Sigmoid colon (tissue), 7 donors: ENCODE results near the gene CREB3L2. TPM values are rescaled to one million over a fixed set of nuclear protein-coding genes. Genes with fewer than 3 reads are reported as not detected.
"Not testable (repeated sequence)": the region's sequence is repeated elsewhere in the genome, so short reads cannot be mapped to it uniquely, and the experiment has no call there.

Experiments used
- DNase-seq: peaks from one replicate; pipeline ENCODE4 v3.0.0-alpha.2; 2019
- H3K27ac ChIP-seq, 4 donors: fragments of 200-600 bp; sonication (generic); one replicate each; pipeline ENCODE4 v1.5.1; 2016 to 2019; ENCODE audit warnings: mild to moderate bottlenecking in 1 of 4
- H3K27me3 ChIP-seq, 3 donors: fragments of 200-600 bp; sonication (generic); one replicate each; pipeline ENCODE4 v1.5.1; 2019; ENCODE audit warnings: mild to moderate bottlenecking in 1 of 3
- H3K36me3 ChIP-seq, 4 donors: fragments of 200-600 bp; sonication (generic); one replicate each; pipeline ENCODE4 v1.5.1; 2016 to 2019
- H3K4me1 ChIP-seq, 4 donors: fragments of 200-600 bp; sonication (generic); one replicate each; pipeline ENCODE4 v1.5.1; 2017 to 2019
- H3K4me3 ChIP-seq, 4 donors: fragments of 200-600 bp; sonication (generic); one replicate each; pipeline ENCODE4 v1.5.1; 2017 to 2019; ENCODE audit warnings: mild to moderate bottlenecking in 2 of 4, moderate library complexity in 1 of 4
- H3K9me3 ChIP-seq, 4 donors: fragments of 200-600 bp in 3 of 4; sonication (generic) in 3 of 4; one replicate each; pipeline versions ENCODE4 v1.5.1 to v1.6.1; 2013 to 2019
- CTCF ChIP-seq, 4 experiments: fragments of 450-650 bp in 3 of 4; fragments of 200-600 bp in 1 of 4; IDR thresholded peaks; one replicate each; pipeline ENCODE4 v1.5.1; 2016 to 2019; ENCODE audit warnings: antibody characterized with exemption in 4 of 4, mild to moderate bottlenecking in 3 of 4, moderate library complexity in 2 of 4
- EP300 ChIP-seq, 4 donors: sonication (generic); formaldehyde crosslinking; IDR thresholded peaks; one replicate each; pipeline ENCODE4 v1.6.1; 2017; ENCODE audit warnings: antibody characterized with exemption in 4 of 4
- POLR2A ChIP-seq, 2 donors: fragments of 450-650 bp; IDR thresholded peaks; one replicate each; pipeline ENCODE4 v1.6.1; 2016; ENCODE audit warnings: antibody characterized with exemption in 2 of 2, mild to moderate bottlenecking in 2 of 2, moderate library complexity in 2 of 2
- POLR2AphosphoS5 ChIP-seq, 4 donors: sonication (generic); formaldehyde crosslinking; IDR thresholded peaks; one replicate each; pipeline ENCODE4 v1.6.1; 2017; ENCODE audit warnings: antibody characterized with exemption in 4 of 4
- WGBS, 2 donors: extraction: QIAGEN DNeasy Blood & Tissue Kit; methylation state at CpG; one replicate each; pipeline ENCODE4 v1.1.7; 2013; 5-methylcytosine and 5-hydroxymethylcytosine counted together
- intact Hi-C: fragments of 100-400 bp; cut with DNase I; formaldehyde crosslinking; loops from one replicate; pipeline ENCODE4 v1.15.1; 2023
- polyA plus RNA-seq, 3 donors: library from polyadenylated mRNA; stranded (reverse); fragments of 200-250 nt; gene quantifications; one replicate each; pipeline ENCODE4 v1.2.3, GENCODE V29; 2013
- total RNA-seq, 4 donors: library from RNA; depleted of rRNA; stranded (reverse); fragments of >200 nt; gene quantifications; one replicate each; pipeline ENCODE4 v1.1.0, GENCODE V29; 2016
- donor health status: healthy with polysubstance abuse.
- donor health status: Bipolar disorder and iron deficiency.
- donor health status: healthy.

The CREB3L2 gene
- total and polyA plus RNA-seq, 7 donors: 3.0 to 41.3 (median 26.0) TPM

- WGBS, 2 donors: 80 to 88% methylated on average over 1 of the region's 1 CpG
- no peaks in the 10 kb centered on the region for H3K9me3 ChIP-seq
- DNase-seq: no peak
- H3K27ac ChIP-seq: no peak overlapping the region
- no peaks in the 10 kb centered on the region for H3K4me1 ChIP-seq
- intact Hi-C loops: no loop called here
- TF ChIP-seq POLR2AphosphoS5 (IDR thresholded peaks at IDR 0.05): no peak
- no peaks in the 10 kb centered on the region for H3K27me3 ChIP-seq
- H3K4me3 ChIP-seq: no peak overlapping the region
- H3K36me3 ChIP-seq: no peaks in the 10 kb centered on the region
These were observed 12.8 kb upstream of the CREB3L2 start for GRCh38 chr7:138014686-138015085.

- H3K9me3 ChIP-seq, DNase-seq, H3K4me1 ChIP-seq, H3K4me3 ChIP-seq, intact Hi-C loops, H3K27ac ChIP-seq, H3K27me3 ChIP-seq, H3K36me3 ChIP-seq: not testable (repeated sequence)
- WGBS, 2 donors: 87 to 89% methylated on average over 4 of the region's 4 CpGs
These were observed 12.3 kb upstream of the CREB3L2 start for GRCh38 chr7:138014201-138014600.

- no peaks in the 10 kb centered on the region for H3K27me3 ChIP-seq
- no peak for TF ChIP-seq CTCF (IDR thresholded peaks at IDR 0.05)
- no peak for TF ChIP-seq EP300 (IDR thresholded peaks at IDR 0.05)
- no peak for TF ChIP-seq POLR2A (IDR thresholded peaks at IDR 0.05)
- TF ChIP-seq POLR2AphosphoS5 (IDR thresholded peaks at IDR 0.05): no peak
- intact Hi-C loops: loop anchor here (1.0 to 2.0 kb wide), 2 partner anchors 106 to 353 kb away; no protein-coding TSS in a partner anchor
These were observed 7.4 kb upstream of the CREB3L2 start for GRCh38 chr7:138009350-138009653.

GRCh38 chr7:138008588-138009349 is 6.9 kb upstream of the CREB3L2 start:
- intact Hi-C loops: loop anchor here (1.0 to 2.0 kb wide), 2 partner anchors 105 to 352 kb away; no protein-coding TSS in a partner anchor
- peaks cover 0 to 8% (median 2%) of the 10 kb centered on the region in 4 donors for H3K4me1 ChIP-seq
- WGBS, 2 donors: 43 to 50% methylated on average over 17 of the region's 17 CpGs
- no peaks in the 10 kb centered on the region for H3K36me3 ChIP-seq
- H3K9me3 ChIP-seq: no peaks in the 10 kb centered on the region
- no peak for DNase-seq
- TF ChIP-seq CTCF (IDR thresholded peaks at IDR 0.05): peak; percentile 78 to 90 (median 88)
- TF ChIP-seq POLR2AphosphoS5 (IDR thresholded peaks at IDR 0.05): no peak
- TF ChIP-seq EP300 (IDR thresholded peaks at IDR 0.05): no peak
- no peak overlapping the region for H3K27ac ChIP-seq
- H3K4me3 ChIP-seq: no peak overlapping the region
- no peaks in the 10 kb centered on the region for H3K27me3 ChIP-seq

More at GRCh38 chr7:138009350-138009653, 7.4 kb upstream of the CREB3L2 start:
- Histone ChIP-seq H3K4me1 (peaks cover 0 to 8% (median 2%) of the 10 kb centered on the region in 4 donors), H3K36me3 (no peaks in the 10 kb centered on the region), H3K27ac (no peak overlapping the region), H3K4me3 (no peak overlapping the region), H3K9me3 (no peaks in the 10 kb centered on the region)
- WGBS, 2 donors: 85 to 92% methylated on average over 1 of the region's 1 CpG
- DNase-seq: no peak

GRCh38 chr7:138008019-138008587 is 6.2 kb upstream of the CREB3L2 start:
- TF ChIP-seq CTCF (IDR thresholded peaks at IDR 0.05) (no peak), EP300 (IDR thresholded peaks at IDR 0.05) (no peak), POLR2AphosphoS5 (IDR thresholded peaks at IDR 0.05) (no peak), POLR2A (IDR thresholded peaks at IDR 0.05) (no peak)
- H3K4me3 ChIP-seq: no peak overlapping the region
- no peak for DNase-seq
- H3K4me1 ChIP-seq: peaks cover 0 to 8% (median 2%) of the 10 kb centered on the region in 4 donors
- H3K36me3 ChIP-seq: no peaks in the 10 kb centered on the region
- H3K9me3 ChIP-seq: no peaks in the 10 kb centered on the region
- no peaks in the 10 kb centered on the region for H3K27me3 ChIP-seq
- H3K27ac ChIP-seq: no peak overlapping the region
- WGBS, 2 donors: 89 to 92% methylated on average over 7 of the region's 7 CpGs
- intact Hi-C loops: loop anchor here (2.0 kb wide), 1 partner anchor 351 kb away; no protein-coding TSS in a partner anchor
